CD14-positive monocyte (primary cell): Measurements from ENCODE around the gene PDLIM7. TPM values are rescaled to one million over a fixed set of nuclear protein-coding genes. Genes with fewer than 3 reads are reported as not detected.

Experiments
- DNase-seq, 3 donors: peaks; one replicate each; pipeline ENCODE4 v3.0.0-alpha.2; 2011 to 2022
- H2AFZ ChIP-seq: 2 replicates; pipeline ENCODE4 v1.6.0; 2012; ENCODE audit warnings: mild to moderate bottlenecking, low read depth, low read length, inconsistent platforms; ENCODE audit not compliant: insufficient read depth, poor library complexity, severe bottlenecking
- H3K27ac ChIP-seq, 2 donors: 1 replicate in 1 of 2; 2 replicates in 1 of 2; pipeline ENCODE4 v1.5.1; 2012 to 2013; ENCODE audit warnings: low read length in 2 of 2, control low read depth in 1 of 2, inconsistent platforms in 1 of 2, low read depth in 1 of 2, mild to moderate bottlenecking in 1 of 2
- H3K27me3 ChIP-seq, 2 donors: one replicate each; pipeline versions ENCODE4 v1.6.0 to v1.6.1; 2011 to 2013; ENCODE audit warnings: low read length in 2 of 2; ENCODE audit not compliant: control insufficient read depth in 2 of 2, insufficient read depth in 2 of 2
- H3K36me3 ChIP-seq, 2 donors: replicated peaks in 1 of 2; 1 replicate in 1 of 2; 2 replicates in 1 of 2; pipeline versions ENCODE4 v1.5.1 to v1.6.1; 2012 to 2013; ENCODE audit warnings: low read length in 2 of 2, control low read depth in 1 of 2, inconsistent platforms in 1 of 2, mild to moderate bottlenecking in 1 of 2; ENCODE audit not compliant: insufficient read depth in 2 of 2, control insufficient read depth in 1 of 2
- H3K4me1 ChIP-seq, 2 donors: 1 replicate in 1 of 2; 2 replicates in 1 of 2; pipeline versions ENCODE4 v1.5.1 to v1.6.1; 2012 to 2013; ENCODE audit warnings: low read length in 2 of 2, control low read depth in 1 of 2, inconsistent platforms in 1 of 2, mild to moderate bottlenecking in 1 of 2, moderate library complexity in 1 of 2; ENCODE audit not compliant: insufficient read depth in 2 of 2, control insufficient read depth in 1 of 2
- H3K4me2 ChIP-seq: replicated peaks from 2 replicates; pipeline ENCODE3; 2012; ENCODE audit warnings: low read length, moderate library complexity, mild to moderate bottlenecking; ENCODE audit not compliant: poor library complexity, severe bottlenecking; ENCODE audit errors: extremely low read depth
- H3K4me3 ChIP-seq, 3 experiments: fragments of 200-600 bp in 1 of 3; sonication (generic) in 1 of 3; replicated peaks in 1 of 3; 1 replicate in 2 of 3; 2 replicates in 1 of 3; pipeline ENCODE4 v1.5.1; 2011 to 2013; ENCODE audit warnings: low read length in 3 of 3, mild to moderate bottlenecking in 3 of 3, control low read depth in 2 of 3, low read depth in 2 of 3, inconsistent platforms in 1 of 3, moderate library complexity in 1 of 3
- H3K79me2 ChIP-seq: 2 replicates; pipeline ENCODE4 v1.6.0; 2012; ENCODE audit warnings: mild to moderate bottlenecking, control low read depth, inconsistent platforms, low read length, moderate library complexity; ENCODE audit not compliant: insufficient read depth
- H3K9ac ChIP-seq: 2 replicates; pipeline ENCODE4 v1.6.0; 2017; ENCODE audit warnings: low read length, mild to moderate bottlenecking; ENCODE audit not compliant: insufficient read depth, poor library complexity, severe bottlenecking
- H3K9me3 ChIP-seq, 2 donors: replicated peaks in 1 of 2; 1 replicate in 1 of 2; 2 replicates in 1 of 2; pipeline versions ENCODE4 v1.5.1 to v1.6.1; 2012 to 2013; ENCODE audit warnings: low read length in 2 of 2, control low read depth in 1 of 2; ENCODE audit not compliant: control insufficient read depth in 1 of 2, insufficient read depth in 1 of 2
- H4K20me1 ChIP-seq: 2 replicates; pipeline ENCODE4 v1.6.0; 2012; ENCODE audit warnings: mild to moderate bottlenecking, low read length, control low read depth, moderate library complexity; ENCODE audit not compliant: insufficient read depth
- H3K27ac Mint-ChIP-seq, 7 donors: one replicate each; pipeline ENCODE4 v1.8.0; 2020; ENCODE audit warnings: mild to moderate bottlenecking in 7 of 7, mixed read lengths in 7 of 7, moderate library complexity in 6 of 7, inconsistent platforms in 2 of 7
- H3K27me3 Mint-ChIP-seq, 3 donors: one replicate each; pipeline ENCODE4 v1.8.0; 2021 to 2022; ENCODE audit warnings: low read depth in 3 of 3, mild to moderate bottlenecking in 3 of 3, mixed read lengths in 3 of 3, moderate library complexity in 3 of 3, inconsistent platforms in 1 of 3
- H3K36me3 Mint-ChIP-seq, 2 donors: one replicate each; pipeline ENCODE4 v1.8.0; 2020; ENCODE audit warnings: mixed read lengths in 2 of 2, inconsistent platforms in 1 of 2, mild to moderate bottlenecking in 1 of 2
- H3K4me1 Mint-ChIP-seq: one replicate; pipeline ENCODE4 v1.8.0; 2020; ENCODE audit warnings: mild to moderate bottlenecking, mixed read lengths
- H3K4me3 Mint-ChIP-seq, 2 donors: one replicate each; pipeline ENCODE4 v1.8.0; 2020; ENCODE audit warnings: mild to moderate bottlenecking in 2 of 2, mixed read lengths in 2 of 2, moderate library complexity in 1 of 2
- H3K9me3 Mint-ChIP-seq, 7 donors: one replicate each; pipeline ENCODE4 v1.8.0; 2020 to 2022; ENCODE audit warnings: mixed read lengths in 7 of 7, mild to moderate bottlenecking in 6 of 7, moderate library complexity in 6 of 7, inconsistent platforms in 2 of 7
- CTCF ChIP-seq: fragments of 200-600 bp; IDR thresholded peaks from one replicate; pipeline ENCODE4 v1.8.0; 2022; ENCODE audit warnings: antibody characterized with exemption, mild to moderate bottlenecking
- WGBS: methylation state at CpG from one replicate; pipeline ENCODE4 v1.1.5; 2013; ENCODE audit warnings: missing lambda C conversion rate; ENCODE audit not compliant: insufficient coverage; 5-methylcytosine and 5-hydroxymethylcytosine counted together
- intact Hi-C, 2 donors: fragments of 100-400 bp; cut with micrococcal nuclease; formaldehyde crosslinking; loops; one replicate each; pipeline versions ENCODE4 v1.15.0 to v1.15.1; 2023
- polyA plus RNA-seq, 3 donors: library from polyadenylated mRNA; depleted of rRNA in 1 of 3; unstranded in 2 of 3; stranded (reverse) in 1 of 3; fragments of 300-500 nt in 2 of 3; fragments of >200 nt in 1 of 3; fragmentation: Illumina TruSeq in 2 of 3; gene quantifications; 1 replicate in 2 of 3; 2 replicates in 1 of 3; pipeline ENCODE4 v1.2.3, GENCODE V29; 2012 to 2021

PDLIM7 gene
- polyA plus RNA-seq, 3 donors: 21.6 to 126 (median 27.2) TPM

GRCh38 chr5:177502886-177503285 is 5.5 kb upstream of the PDLIM7 start:
- Histone ChIP-seq H3K36me3 (peaks cover 34 to 42% of the 10 kb centered on the region in 2 donors), H3K9me3 (no peaks in the 10 kb centered on the region), H2AFZ (no peak overlapping the region), H4K20me1 (peaks cover 76% of the 10 kb centered on the region), H3K4me2 (peak overlapping the region; percentile 8), H3K9ac (no peak overlapping the region), H3K79me2 (peaks cover 33% of the 10 kb centered on the region), H3K4me1 (peaks cover 71 to 80% of the 10 kb centered on the region in 2 donors), H3K27me3 (peaks cover 0 to 17% of the 10 kb centered on the region in 2 donors), H3K4me3 (no peak overlapping the region), H3K27ac (peak overlapping the region; percentile 36 to 60)
- peaks cover 21 to 28% (median 24%) of the 10 kb centered on the region in 3 donors for H3K27me3 Mint-ChIP-seq
- H3K36me3 Mint-ChIP-seq: peaks cover 42 to 58% of the 10 kb centered on the region in 2 donors
- H3K9me3 Mint-ChIP-seq: peaks cover 0 to 3% (median 0%) of the 10 kb centered on the region in 7 donors
- no peak for DNase-seq
- H3K27ac Mint-ChIP-seq: peak overlapping the region in 5 of 7 donors; percentile 20 to 81 (median 69)
- H3K4me1 Mint-ChIP-seq: peaks cover 70% of the 10 kb centered on the region
- no peak for TF ChIP-seq CTCF
- intact Hi-C loops: loop anchor here (2.0 to 10.0 kb wide), 3 partner anchors 111 to 188 kb away; partner anchors contain the start of gene MXD3 (in 1 of the 2)
- WGBS: 83% methylated on average over 16 of the region's 16 CpGs
- no peak overlapping the region for H3K4me3 Mint-ChIP-seq

GRCh38 chr5:177501874-177502678 is 4.7 kb upstream of the PDLIM7 start:
- H3K27ac Mint-ChIP-seq: peak overlapping the region; percentile 46 to 90 (median 69)

More at GRCh38 chr5:177501874-177502678, 4.7 kb upstream of the PDLIM7 start:
- Histone ChIP-seq H3K27ac (peak overlapping the region; percentile 36 to 60), H2AFZ (no peak overlapping the region), H3K9ac (no peak overlapping the region), H3K4me3 (peak overlapping the region in 1 of 3 experiments; percentile 5), H4K20me1 (peaks cover 68% of the 10 kb centered on the region), H3K79me2 (peaks cover 29% of the 10 kb centered on the region), H3K36me3 (peaks cover 32 to 37% of the 10 kb centered on the region in 2 donors), H3K9me3 (no peaks in the 10 kb centered on the region), H3K4me2 (peak overlapping the region; percentile 7), H3K4me1 (peaks cover 66 to 75% of the 10 kb centered on the region in 2 donors), H3K27me3 (peaks cover 0 to 17% of the 10 kb centered on the region in 2 donors)
- TF ChIP-seq CTCF: no peak
- H3K9me3 Mint-ChIP-seq: peaks cover 0 to 3% (median 0%) of the 10 kb centered on the region in 7 donors
- WGBS: 28% methylated on average over 8 of the region's 9 CpGs
- peaks cover 34 to 50% of the 10 kb centered on the region in 2 donors for H3K36me3 Mint-ChIP-seq
- intact Hi-C loops: loop anchor here (2.0 to 10.0 kb wide), 3 partner anchors 110 to 187 kb away; partner anchors contain the start of gene MXD3 (in 1 of the 2)
- H3K4me1 Mint-ChIP-seq: peaks cover 64% of the 10 kb centered on the region
- peaks cover 19 to 30% (median 21%) of the 10 kb centered on the region in 3 donors for H3K27me3 Mint-ChIP-seq
- H3K4me3 Mint-ChIP-seq: peak overlapping the region in 1 of 2 donors; percentile 37
- DNase-seq: peak in 1 of 3 donors; percentile 28
